Stimulated activated naive CD8-positive, alpha-beta T cell treated with anti-CD3 and anti-CD28 coated beads, Interleukin-15, Interleukin-2, amounts not matched to agents 100 ng/mL and 50 ng/mL, for 24 hours (primary cell): ENCODE data around the gene SNCAIP.
"Not testable (repeated sequence)": the region's sequence is repeated elsewhere in the genome, so short reads cannot be mapped to it uniquely, and the experiment has no call there.

Experiments used
- H3K27ac Mint-ChIP-seq: one replicate; pipeline ENCODE4 v1.8.0; 2021; ENCODE audit warnings: mild to moderate bottlenecking, mixed read lengths
- H3K27me3 Mint-ChIP-seq: one replicate; pipeline ENCODE4 v1.8.0; 2021; ENCODE audit warnings: mixed read lengths
- H3K36me3 Mint-ChIP-seq: one replicate; pipeline ENCODE4 v1.8.0; 2021; ENCODE audit warnings: low read depth, mixed read lengths
- H3K4me1 Mint-ChIP-seq: one replicate; pipeline ENCODE4 v1.8.0; 2021; ENCODE audit warnings: low read depth, mixed read lengths
- H3K4me3 Mint-ChIP-seq: one replicate; pipeline ENCODE4 v1.8.0; 2021; ENCODE audit warnings: mild to moderate bottlenecking, mixed read lengths
- H3K9me3 Mint-ChIP-seq: one replicate; pipeline ENCODE4 v1.8.0; 2021; ENCODE audit warnings: mixed read lengths

SNCAIP gene

DNA sequence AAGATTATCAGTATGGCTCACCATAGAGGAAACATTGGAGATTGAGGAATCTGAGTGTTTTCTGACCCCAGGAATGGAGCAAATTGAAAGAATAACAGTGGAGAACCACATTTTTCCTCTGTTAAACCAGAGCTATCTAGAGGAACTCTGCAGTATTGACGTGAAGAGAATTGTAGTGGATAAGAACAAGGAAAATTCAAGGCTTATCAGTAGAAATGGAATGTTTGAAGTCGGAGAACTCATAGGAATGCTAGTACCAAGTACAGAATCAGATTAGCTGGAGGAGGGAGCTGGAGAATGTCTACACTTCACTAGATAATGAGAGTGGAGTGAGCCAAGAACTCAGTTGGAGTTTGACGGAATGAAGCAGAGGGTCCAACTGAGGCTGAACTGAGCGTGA is 50.3 kb downstream of the SNCAIP start:
- no peaks in the 10 kb centered on the region for H3K4me1 Mint-ChIP-seq
- H3K27me3 Mint-ChIP-seq = peaks cover 3% of the 10 kb centered on the region
- no peak overlapping the region for H3K27ac Mint-ChIP-seq
- H3K36me3 Mint-ChIP-seq = no peaks in the 10 kb centered on the region
- H3K9me3 Mint-ChIP-seq = no peaks in the 10 kb centered on the region
- H3K4me3 Mint-ChIP-seq = no peak overlapping the region

DNA sequence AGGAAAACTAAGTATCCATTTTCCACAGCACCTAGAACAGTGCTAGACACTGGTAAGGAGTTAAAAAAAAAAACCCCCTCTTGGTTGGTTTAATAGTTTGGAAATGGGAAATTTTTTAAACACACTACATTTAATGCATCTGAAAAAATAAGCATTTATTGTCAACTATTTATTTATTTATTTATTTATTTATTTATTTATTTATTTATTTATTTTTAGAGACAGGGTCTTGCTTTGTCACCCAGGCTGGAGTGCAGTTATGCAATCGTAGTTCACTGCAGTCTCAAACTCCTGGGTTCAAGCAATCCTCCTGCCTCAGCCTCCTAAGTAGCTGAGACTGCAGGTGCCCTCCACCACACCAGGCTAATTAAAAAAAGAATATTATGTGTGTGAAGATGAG is 51.6 kb downstream of the SNCAIP start:
- Mint-ChIP-seq H3K4me3 (no peak overlapping the region), H3K36me3 (no peaks in the 10 kb centered on the region), H3K27me3 (peaks cover 3% of the 10 kb centered on the region), H3K27ac (no peak overlapping the region), H3K9me3 (no peaks in the 10 kb centered on the region), H3K4me1 (no peaks in the 10 kb centered on the region)

DNA sequence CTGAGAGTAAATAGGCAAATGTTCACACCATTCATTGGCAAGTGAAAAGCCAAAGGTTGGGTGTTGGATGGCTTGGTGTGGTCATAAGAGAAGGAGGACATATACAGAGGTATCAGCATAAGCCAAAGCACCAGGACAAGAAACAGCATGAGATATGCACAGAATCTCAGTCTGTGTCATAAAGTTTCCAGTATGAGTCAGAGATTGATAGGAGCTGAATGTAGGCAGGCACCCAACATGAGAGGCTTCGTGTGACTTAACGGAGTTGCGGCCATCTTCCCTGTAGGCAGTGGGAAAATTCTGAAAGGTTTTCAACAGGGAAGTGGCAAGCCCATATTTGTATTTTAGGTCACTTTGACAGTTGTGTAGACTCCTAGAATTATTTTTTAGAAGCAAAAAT is 54.5 kb downstream of the SNCAIP start:
- no peak overlapping the region for H3K27ac Mint-ChIP-seq
- no peaks in the 10 kb centered on the region for H3K36me3 Mint-ChIP-seq
- H3K4me1 Mint-ChIP-seq = no peaks in the 10 kb centered on the region
- H3K27me3 Mint-ChIP-seq = no peaks in the 10 kb centered on the region
- no peaks in the 10 kb centered on the region for H3K9me3 Mint-ChIP-seq
- H3K4me3 Mint-ChIP-seq = no peak overlapping the region

DNA sequence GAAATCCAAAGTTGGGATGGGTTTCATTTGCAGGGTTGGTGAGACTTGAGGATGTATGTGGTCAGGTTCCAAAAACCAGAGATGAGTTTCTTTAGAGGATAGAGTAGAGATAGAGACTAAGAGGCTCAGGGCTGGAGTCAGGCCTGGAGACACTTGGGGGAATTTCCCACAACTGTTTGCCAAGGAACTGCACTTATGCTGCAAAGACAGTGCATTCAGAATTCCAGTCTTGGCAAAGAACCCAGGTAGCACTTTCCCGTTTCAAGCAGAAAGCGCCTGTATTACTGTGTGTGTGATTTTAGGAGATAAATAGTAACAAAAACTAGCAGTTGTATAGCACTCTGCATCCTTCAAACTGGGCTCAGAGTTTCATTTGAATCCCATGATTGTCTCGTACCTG is 55.4 kb downstream of the SNCAIP start:
- no peak overlapping the region for H3K27ac Mint-ChIP-seq
- H3K4me3 Mint-ChIP-seq = no peak overlapping the region
- H3K9me3 Mint-ChIP-seq = no peaks in the 10 kb centered on the region
- no peaks in the 10 kb centered on the region for H3K4me1 Mint-ChIP-seq
- no peaks in the 10 kb centered on the region for H3K36me3 Mint-ChIP-seq
- H3K27me3 Mint-ChIP-seq = no peaks in the 10 kb centered on the region

DNA sequence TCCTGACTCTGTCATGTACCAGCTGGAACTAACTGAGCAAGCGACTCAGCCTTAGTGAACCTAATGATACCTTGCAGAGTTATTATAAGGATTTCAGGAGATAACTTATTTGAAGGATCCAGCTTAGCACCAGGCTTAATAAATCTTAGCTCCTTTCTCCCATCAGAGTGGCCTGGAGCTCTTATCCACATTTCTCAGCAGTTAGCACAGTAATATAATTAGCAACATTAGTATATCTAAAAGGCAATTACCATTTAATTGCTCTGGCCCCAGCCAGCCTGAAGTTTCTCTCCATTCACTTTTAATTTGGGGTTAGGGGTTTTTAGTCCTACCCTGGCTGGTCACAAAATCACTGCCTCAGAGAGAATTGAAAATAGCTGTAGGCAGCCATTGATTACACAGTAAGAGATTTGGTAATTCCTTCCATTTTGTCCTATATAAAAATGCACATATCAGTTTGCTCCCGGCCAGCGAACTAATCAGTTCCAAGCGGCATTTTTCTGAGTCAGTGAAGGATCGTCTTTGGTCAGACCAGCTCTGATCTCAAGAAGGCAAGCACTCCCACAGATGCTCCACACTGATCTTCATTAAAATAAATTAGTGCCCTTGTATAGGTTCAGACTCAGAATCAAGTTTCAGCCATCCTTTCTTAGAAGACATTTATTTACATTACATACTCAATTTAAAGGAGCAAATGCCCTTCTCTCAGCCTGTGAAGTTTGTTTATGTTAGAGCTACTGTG is 56.6 kb downstream of the SNCAIP start:
- H3K9me3 Mint-ChIP-seq = no peaks in the 10 kb centered on the region
- H3K36me3 Mint-ChIP-seq = no peaks in the 10 kb centered on the region
- no peaks in the 10 kb centered on the region for H3K27me3 Mint-ChIP-seq
- no peaks in the 10 kb centered on the region for H3K4me1 Mint-ChIP-seq
- H3K4me3 Mint-ChIP-seq = no peak overlapping the region
- H3K27ac Mint-ChIP-seq = no peak overlapping the region

DNA sequence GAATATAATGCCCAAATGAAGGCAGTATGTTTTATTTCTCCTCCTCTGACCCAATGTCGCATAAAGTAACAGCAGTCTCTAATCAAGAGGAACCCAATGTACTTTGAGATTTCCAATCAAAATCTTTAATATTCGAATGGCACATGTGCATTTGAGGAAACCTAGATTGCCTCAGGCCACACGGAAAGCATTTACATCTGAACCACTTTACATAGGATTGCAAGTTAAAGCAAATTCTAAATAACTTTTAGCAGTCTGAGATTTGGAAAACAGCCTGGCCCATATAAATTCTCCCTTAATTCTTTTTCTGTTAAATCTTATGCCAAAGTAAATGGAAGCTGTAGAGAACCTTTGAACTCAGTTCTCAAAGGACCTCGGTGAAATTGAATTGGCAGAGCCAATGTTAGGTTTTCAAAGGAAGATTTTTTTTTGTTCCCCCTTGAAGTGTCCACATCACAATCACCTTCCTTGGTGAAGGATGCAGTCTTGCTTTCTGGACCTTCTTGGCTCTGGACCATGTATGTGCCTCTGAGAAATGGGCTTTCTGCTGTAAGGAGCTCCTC is 57.3 kb downstream of the SNCAIP start:
- H3K27ac Mint-ChIP-seq = no peak overlapping the region
- no peaks in the 10 kb centered on the region for H3K9me3 Mint-ChIP-seq
- no peaks in the 10 kb centered on the region for H3K36me3 Mint-ChIP-seq
- no peaks in the 10 kb centered on the region for H3K27me3 Mint-ChIP-seq
- no peaks in the 10 kb centered on the region for H3K4me1 Mint-ChIP-seq
- no peak overlapping the region for H3K4me3 Mint-ChIP-seq

DNA sequence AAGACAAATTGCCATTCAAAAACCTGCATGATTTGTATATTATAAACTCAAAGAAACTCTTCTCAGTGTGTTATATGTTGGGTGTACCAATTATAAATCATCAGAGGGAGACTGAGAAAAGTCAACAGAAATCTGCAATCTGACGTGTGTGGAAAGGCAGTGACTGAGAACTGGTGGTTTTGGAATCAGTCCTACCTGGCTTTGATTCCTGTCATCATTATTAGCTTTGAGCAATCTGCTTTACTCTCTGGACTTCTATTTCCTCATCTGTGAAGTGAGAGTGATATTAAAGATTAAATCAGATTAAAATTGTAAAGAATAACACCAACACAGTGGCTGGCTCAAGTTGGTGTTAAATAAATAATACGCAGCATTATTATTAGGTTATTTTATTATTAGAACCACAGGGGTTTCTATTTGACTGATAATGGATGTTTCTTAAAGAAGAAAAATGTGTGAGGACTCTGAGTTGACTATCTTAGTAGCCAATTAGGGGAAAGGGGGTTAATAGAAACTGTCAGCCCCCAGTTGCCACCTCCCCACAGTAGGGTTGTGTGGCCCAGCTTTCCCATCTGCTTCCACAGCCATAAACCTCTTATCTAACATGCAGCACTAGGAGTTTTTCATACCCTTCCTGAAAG is 59.6 kb downstream of the SNCAIP start:
- Mint-ChIP-seq H3K4me1 (no peaks in the 10 kb centered on the region), H3K27ac (no peak overlapping the region), H3K36me3 (no peaks in the 10 kb centered on the region), H3K4me3 (no peak overlapping the region), H3K9me3 (no peaks in the 10 kb centered on the region), H3K27me3 (no peaks in the 10 kb centered on the region)

DNA sequence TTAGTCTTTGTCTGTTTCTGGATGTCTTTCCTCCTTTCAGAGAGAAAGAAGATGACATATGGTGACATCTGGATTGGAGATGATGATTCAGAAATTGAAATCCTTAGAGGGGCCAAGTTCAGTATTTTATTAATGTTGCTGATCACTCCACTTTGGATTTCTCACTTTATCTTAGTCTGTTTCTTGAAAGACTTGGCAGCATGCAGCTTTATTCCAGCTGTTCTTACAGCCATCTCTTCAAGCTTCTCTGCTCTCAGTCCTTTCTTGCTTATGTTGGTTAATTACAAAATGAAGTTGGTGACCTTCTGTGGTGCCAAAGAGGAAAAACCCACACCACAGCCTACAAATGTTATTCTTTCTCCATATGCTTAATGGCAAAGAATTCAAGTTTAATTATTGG is 62.1 kb downstream of the SNCAIP start:
- Mint-ChIP-seq H3K36me3 (no peaks in the 10 kb centered on the region), H3K4me3 (no peak overlapping the region), H3K4me1 (no peaks in the 10 kb centered on the region), H3K27me3 (no peaks in the 10 kb centered on the region), H3K9me3 (no peaks in the 10 kb centered on the region), H3K27ac (no peak overlapping the region)

DNA sequence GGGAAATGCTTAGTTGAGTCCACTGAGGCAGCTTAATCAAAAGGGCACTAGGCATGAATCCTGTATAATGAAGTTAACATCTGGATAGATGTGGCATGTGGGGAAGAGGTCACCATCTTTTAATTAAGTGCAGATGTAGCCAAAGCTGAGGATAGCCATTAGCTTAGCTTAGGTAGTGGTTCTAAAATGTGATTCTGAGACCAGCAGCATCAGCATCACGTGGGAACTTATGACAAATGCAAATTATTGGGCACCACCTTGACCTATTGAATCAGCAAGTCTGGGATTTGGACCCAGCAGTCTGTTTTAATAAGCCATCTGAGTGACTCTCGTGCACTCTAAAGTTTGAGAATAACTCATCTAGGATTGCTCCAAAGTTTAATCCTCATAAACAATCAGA is 63.8 kb downstream of the SNCAIP start:
- Mint-ChIP-seq H3K4me1 (no peaks in the 10 kb centered on the region), H3K27me3 (no peaks in the 10 kb centered on the region), H3K36me3 (no peaks in the 10 kb centered on the region), H3K4me3 (no peak overlapping the region), H3K27ac (no peak overlapping the region), H3K9me3 (no peaks in the 10 kb centered on the region)

DNA sequence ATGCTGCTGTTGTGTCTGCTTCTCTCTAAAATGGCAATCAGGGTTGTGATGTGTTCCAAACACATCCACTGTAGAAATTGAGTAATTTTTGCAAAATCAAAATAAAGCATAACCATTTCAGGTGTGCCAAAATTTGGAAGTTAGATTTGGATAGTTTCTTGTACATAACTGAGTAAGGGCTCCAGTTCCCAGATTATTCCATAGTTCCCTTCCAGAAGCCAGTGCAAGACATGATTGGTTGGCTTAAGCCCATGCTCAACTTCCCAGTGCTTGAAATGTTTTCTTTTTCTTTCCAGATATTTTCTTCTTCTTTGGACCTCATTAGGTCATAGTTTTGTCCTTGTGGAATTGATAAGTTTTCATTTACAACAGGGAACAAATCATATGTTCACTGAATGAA is 64.2 kb downstream of the SNCAIP start:
- Mint-ChIP-seq H3K9me3 (no peaks in the 10 kb centered on the region), H3K4me1 (no peaks in the 10 kb centered on the region), H3K36me3 (no peaks in the 10 kb centered on the region), H3K27me3 (no peaks in the 10 kb centered on the region), H3K27ac (no peak overlapping the region), H3K4me3 (no peak overlapping the region)

DNA sequence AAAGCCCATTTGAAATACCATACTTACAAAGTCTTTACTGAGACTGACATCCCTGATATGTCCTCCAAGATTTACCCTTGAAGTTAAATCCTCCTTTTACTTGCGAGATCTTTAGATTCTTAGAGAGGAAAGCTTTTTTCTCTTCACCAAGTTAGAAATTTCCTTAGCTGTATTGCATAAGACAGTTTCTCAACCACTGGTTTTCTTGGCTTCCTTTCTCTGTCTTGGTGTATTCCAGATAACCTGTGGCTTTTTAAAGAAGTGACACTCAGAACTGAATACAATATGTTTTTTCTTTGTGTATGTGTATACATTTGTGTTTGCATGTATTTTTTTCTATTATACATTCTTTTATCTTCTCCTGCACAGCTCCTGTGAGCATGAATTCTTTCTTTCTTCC is 65.0 kb downstream of the SNCAIP start:
- no peak overlapping the region for H3K4me3 Mint-ChIP-seq
- H3K4me1 Mint-ChIP-seq = no peaks in the 10 kb centered on the region
- H3K27me3 Mint-ChIP-seq = no peaks in the 10 kb centered on the region
- H3K9me3 Mint-ChIP-seq = peaks cover 2% of the 10 kb centered on the region
- no peaks in the 10 kb centered on the region for H3K36me3 Mint-ChIP-seq
- H3K27ac Mint-ChIP-seq = no peak overlapping the region

DNA sequence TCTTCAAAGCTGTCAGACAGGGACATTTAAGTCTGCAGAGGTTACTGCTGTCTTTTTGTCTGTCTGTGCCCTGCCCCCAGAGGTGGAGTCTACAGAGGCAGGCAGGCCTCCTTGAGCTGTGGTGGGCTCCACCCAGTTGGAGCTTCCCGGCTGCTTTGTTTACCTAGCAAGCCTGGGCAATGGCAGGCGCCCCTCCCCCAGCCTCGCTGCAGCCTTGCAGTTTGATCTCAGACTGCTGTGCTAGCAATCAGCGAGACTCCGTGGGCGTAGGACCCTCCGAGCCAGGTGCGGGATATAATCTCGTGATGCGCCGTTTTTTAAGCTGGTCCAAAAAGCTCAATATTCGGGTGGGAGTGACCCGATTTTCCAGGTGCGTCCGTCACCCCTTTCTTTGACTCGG is 70.9 kb downstream of the SNCAIP start:
- H3K4me3 Mint-ChIP-seq, H3K4me1 Mint-ChIP-seq, H3K36me3 Mint-ChIP-seq, H3K27me3 Mint-ChIP-seq, H3K9me3 Mint-ChIP-seq, H3K27ac Mint-ChIP-seq: not testable (repeated sequence)

DNA sequence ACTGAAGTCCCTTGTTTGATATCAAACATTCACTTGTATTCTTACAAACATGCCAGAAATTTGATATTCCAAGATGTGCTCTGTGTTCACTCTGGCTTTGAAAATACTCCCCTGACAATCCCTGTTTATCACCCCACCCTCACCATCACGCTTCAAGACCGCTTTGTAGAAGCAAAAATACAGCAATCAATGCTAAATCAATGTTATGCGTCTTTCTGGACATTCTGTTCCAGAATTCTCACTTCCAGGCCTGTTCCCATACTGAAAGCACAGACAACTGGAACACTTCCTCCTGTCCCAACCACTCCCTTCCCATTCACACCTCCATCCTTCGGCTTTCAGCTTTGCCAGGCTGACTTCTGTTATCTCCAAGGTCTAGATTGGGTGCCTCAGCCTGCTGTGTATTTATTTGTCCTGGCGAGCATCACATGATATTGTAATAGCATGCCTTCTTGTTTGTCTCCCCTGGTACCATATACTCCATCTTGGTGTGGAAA is 72.8 kb downstream of the SNCAIP start:
- Mint-ChIP-seq H3K4me1 (no peaks in the 10 kb centered on the region), H3K4me3 (no peak overlapping the region), H3K27me3 (no peaks in the 10 kb centered on the region), H3K27ac (no peak overlapping the region), H3K36me3 (no peaks in the 10 kb centered on the region), H3K9me3 (peaks cover 4% of the 10 kb centered on the region)

DNA sequence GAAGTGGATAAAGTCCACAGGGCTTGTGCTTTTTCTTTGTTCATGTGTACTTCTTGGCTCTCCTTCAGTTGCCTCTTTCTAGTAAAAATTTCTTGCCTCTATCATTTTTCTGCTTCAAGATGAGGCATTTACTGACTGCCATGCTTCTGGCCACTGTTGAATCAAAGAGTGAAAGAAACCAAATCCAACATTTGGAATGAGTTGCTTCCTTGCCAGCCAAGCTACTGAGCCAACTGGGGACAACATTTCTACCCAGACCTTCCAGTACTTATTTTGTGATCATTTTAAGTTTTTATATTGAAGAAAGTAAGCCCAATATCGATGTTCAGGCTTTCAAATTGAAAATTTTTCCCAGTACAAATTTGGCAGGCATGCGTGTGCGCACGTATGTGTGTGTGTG is 73.2 kb downstream of the SNCAIP start:
- peaks cover 4% of the 10 kb centered on the region for H3K9me3 Mint-ChIP-seq
- no peaks in the 10 kb centered on the region for H3K36me3 Mint-ChIP-seq
- H3K4me3 Mint-ChIP-seq = no peak overlapping the region
- no peaks in the 10 kb centered on the region for H3K4me1 Mint-ChIP-seq
- H3K27me3 Mint-ChIP-seq = no peaks in the 10 kb centered on the region
- no peak overlapping the region for H3K27ac Mint-ChIP-seq

DNA sequence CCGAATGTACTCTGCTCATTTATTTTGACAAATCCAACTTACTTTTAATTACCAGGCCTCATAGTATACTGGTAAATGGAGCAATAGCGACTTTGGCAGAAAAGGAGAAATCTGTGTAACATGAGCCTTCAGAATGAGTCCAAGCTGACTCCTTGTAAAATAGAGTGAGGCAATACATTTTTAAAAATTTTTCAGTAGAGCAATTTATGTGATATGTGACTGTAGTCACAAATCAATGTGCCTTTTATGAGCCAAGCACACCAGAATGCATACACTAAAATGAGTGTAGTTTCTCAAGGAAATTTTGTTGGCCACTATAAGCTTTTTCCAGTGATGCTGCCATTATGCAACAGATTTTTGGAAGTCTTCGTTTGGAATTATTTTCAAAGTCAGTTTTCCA is 73.8 kb downstream of the SNCAIP start:
- Mint-ChIP-seq H3K4me3 (no peak overlapping the region), H3K27ac (no peak overlapping the region), H3K27me3 (no peaks in the 10 kb centered on the region), H3K9me3 (peaks cover 4% of the 10 kb centered on the region), H3K4me1 (no peaks in the 10 kb centered on the region), H3K36me3 (no peaks in the 10 kb centered on the region)

DNA sequence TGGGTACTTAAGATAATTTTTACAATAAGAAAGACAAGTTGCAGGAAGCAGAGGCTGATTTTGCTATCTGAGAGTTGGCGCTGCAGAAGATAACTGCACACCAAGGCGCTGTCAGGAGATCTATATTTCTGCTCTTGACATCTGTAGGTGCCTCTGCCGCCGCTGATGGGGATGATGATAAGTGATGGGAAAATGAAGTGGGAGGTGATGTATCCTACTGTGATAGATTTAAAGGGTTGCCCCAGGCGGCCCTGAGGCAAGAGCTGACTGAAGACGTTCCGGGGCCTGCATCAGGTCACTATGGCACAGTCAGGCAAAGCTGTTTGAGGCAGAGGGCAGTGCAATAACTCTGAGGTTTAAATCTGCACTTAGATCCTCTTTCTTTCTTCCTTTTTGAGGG is 78.1 kb downstream of the SNCAIP start:
- H3K4me3 Mint-ChIP-seq = no peak overlapping the region
- no peaks in the 10 kb centered on the region for H3K9me3 Mint-ChIP-seq
- no peaks in the 10 kb centered on the region for H3K36me3 Mint-ChIP-seq
- H3K27me3 Mint-ChIP-seq = no peaks in the 10 kb centered on the region
- no peaks in the 10 kb centered on the region for H3K4me1 Mint-ChIP-seq
- H3K27ac Mint-ChIP-seq = no peak overlapping the region
